Left ventricle myocardium inferior (tissue), 1 donor: Measurements from ENCODE around the gene GFM2. TPM values are rescaled to one million over a fixed set of nuclear protein-coding genes. Genes with fewer than 3 reads are reported as not detected.
A peak's percentile ranks its signal among the peaks of the same experiment; 100 is the strongest.

Experiments used
- DNase-seq: peaks from one replicate; pipeline ENCODE4 v3.0.0-alpha.2; 2020
- H3K27ac ChIP-seq: fragments of 200-600 bp; replicated peaks from 2 replicates; pipeline ENCODE4 v1.8.0; 2021
- H3K27me3 ChIP-seq: fragments of 200-600 bp; 2 replicates; pipeline ENCODE4 v1.8.0; 2021; ENCODE audit warnings: low read depth
- H3K36me3 ChIP-seq: fragments of 200-600 bp; 2 replicates; pipeline ENCODE4 v1.8.0; 2021
- H3K4me1 ChIP-seq: fragments of 200-600 bp; 2 replicates; pipeline ENCODE4 v1.8.0; 2021
- H3K4me3 ChIP-seq: fragments of 200-600 bp; 2 replicates; pipeline ENCODE4 v1.8.0; 2021; ENCODE audit warnings: mild to moderate bottlenecking, moderate library complexity
- H3K9me3 ChIP-seq: fragments of 200-600 bp; replicated peaks from 2 replicates; pipeline ENCODE4 v1.8.0; 2021
- CTCF ChIP-seq: fragments of 200-600 bp; IDR thresholded peaks from 2 replicates; pipeline ENCODE4 v1.8.0; 2021; ENCODE audit warnings: antibody characterized with exemption, mild to moderate bottlenecking, borderline replicate concordance
- intact Hi-C: fragments of 100-400 bp; cut with micrococcal nuclease; formaldehyde crosslinking; loops from one replicate; pipeline ENCODE4 v1.11.0; 2022
- total RNA-seq: library from RNA; stranded (reverse); fragmentation: NEBNext Ultra II Directional; extraction: Animal tissue kit (Norgen Biotek cat#: 25700); gene quantifications from one replicate; pipeline ENCODE4 v1.2.1, GENCODE V29; 2021
- donor health status: DM: no; HTN: yes; CAD: no; lungs with severe emphysema.

The GFM2 gene
- total RNA-seq, 1 donor from 2014 or later = 47.3 TPM

DNA sequence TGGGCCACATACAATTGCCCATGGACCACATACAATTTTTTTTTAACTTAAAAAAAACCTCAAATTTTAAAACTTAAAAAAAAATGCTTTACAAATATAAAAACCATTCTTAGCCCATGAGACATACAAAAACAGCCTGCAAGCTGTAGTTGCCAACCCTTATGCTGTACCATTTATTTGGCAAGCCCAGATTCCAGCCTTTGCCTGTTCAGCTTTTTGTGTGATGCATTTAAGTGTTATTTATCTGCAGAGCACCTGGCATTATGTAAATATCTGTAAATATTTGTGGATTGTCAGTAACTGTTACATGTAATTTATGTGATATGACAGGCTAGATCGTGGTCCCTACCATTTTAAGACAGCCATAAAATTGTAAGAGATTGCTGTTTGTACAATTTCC, 49.3 kb downstream of the GFM2 start:
- DNase-seq = no peak
- peaks cover 91% of the 10 kb centered on the region for H3K36me3 ChIP-seq
- TF ChIP-seq CTCF = no peak
- intact Hi-C loops = no loop called here
- no peaks in the 10 kb centered on the region for H3K27me3 ChIP-seq
- no peaks in the 10 kb centered on the region for H3K9me3 ChIP-seq
- no peak overlapping the region for H3K4me3 ChIP-seq
- H3K4me1 ChIP-seq = no peaks in the 10 kb centered on the region
- no peak overlapping the region for H3K27ac ChIP-seq

DNA sequence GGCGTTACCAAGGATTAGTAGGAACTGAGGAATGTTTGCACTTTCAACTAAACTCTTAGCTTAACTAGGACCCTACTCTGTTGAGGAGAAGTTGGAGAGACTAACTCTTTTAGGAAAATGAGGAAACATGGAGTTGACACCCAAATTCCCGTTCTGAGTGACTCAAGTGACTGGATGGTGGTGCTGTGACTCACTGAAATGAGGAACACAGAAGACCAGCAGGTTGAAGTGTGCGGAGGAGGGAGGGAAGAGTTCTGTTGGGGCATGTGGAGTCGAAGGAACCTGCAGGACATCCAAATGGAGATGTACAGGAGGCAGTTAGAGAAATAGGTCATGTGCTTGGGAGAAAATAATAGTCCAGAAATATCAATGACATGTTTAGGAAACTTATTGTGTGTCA, 73.7 kb downstream of the GFM2 start:
- H3K36me3 ChIP-seq = peaks cover 86% of the 10 kb centered on the region
- H3K4me1 ChIP-seq = no peaks in the 10 kb centered on the region

GRCh38 chr5:74686962-74687751, 79.8 kb downstream of the GFM2 start:
- Histone ChIP-seq H3K9me3 (no peaks in the 10 kb centered on the region), H3K4me1 (peaks cover 33% of the 10 kb centered on the region), H3K27ac (peak overlapping the region; percentile 12), H3K36me3 (peaks cover 31% of the 10 kb centered on the region), H3K27me3 (no peaks in the 10 kb centered on the region), H3K4me3 (peak overlapping the region; percentile 89)
- DNase-seq = no peak
- intact Hi-C loops = no loop called here
- TF ChIP-seq CTCF = no peak

More for the DNA sequence above, 73.7 kb downstream of the GFM2 start:
- TF ChIP-seq CTCF = no peak
- Histone ChIP-seq H3K9me3 (no peaks in the 10 kb centered on the region), H3K4me3 (no peak overlapping the region), H3K27ac (no peak overlapping the region), H3K27me3 (no peaks in the 10 kb centered on the region)
- DNase-seq = no peak
- intact Hi-C loops = no loop called here

DNA sequence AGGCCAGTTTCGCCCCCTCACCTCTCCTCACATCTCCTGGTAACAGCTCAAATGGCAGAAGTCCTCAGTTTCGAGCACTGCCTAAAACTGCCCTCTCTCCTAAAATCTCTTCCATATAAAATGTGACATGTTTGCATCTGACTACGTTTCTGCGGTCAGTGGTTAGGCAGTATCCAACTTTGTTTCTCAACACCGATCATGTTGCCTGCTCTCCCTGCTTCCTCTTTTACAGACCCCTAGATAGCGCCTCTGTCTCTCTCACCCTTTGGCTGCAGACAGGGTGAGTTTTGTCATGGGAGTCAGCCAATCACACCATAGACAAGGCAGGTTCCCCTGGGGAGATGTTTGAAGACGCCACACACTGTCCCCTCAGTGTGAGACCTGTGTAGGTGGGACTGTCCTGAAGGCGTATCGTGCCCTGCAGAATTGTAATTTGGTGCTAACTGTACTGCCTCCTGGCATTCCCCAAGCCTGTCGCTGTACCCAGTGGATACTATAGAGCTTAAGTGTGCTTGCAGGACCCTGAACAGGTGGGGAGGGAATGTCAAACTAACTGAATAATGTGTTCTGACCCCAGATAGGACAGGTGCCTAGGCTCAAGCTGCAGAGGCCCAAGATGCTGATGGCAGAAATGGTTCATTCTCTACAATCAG, 80.8 kb downstream of the GFM2 start:
- Histone ChIP-seq H3K36me3 (peaks cover 20% of the 10 kb centered on the region), H3K4me3 (peak overlapping the region; percentile 89), H3K9me3 (no peaks in the 10 kb centered on the region), H3K4me1 (peaks cover 33% of the 10 kb centered on the region), H3K27me3 (no peaks in the 10 kb centered on the region), H3K27ac (peak overlapping the region; percentile 91)
- TF ChIP-seq CTCF = no peak
- intact Hi-C loops = no loop called here
- no peak for DNase-seq

DNA sequence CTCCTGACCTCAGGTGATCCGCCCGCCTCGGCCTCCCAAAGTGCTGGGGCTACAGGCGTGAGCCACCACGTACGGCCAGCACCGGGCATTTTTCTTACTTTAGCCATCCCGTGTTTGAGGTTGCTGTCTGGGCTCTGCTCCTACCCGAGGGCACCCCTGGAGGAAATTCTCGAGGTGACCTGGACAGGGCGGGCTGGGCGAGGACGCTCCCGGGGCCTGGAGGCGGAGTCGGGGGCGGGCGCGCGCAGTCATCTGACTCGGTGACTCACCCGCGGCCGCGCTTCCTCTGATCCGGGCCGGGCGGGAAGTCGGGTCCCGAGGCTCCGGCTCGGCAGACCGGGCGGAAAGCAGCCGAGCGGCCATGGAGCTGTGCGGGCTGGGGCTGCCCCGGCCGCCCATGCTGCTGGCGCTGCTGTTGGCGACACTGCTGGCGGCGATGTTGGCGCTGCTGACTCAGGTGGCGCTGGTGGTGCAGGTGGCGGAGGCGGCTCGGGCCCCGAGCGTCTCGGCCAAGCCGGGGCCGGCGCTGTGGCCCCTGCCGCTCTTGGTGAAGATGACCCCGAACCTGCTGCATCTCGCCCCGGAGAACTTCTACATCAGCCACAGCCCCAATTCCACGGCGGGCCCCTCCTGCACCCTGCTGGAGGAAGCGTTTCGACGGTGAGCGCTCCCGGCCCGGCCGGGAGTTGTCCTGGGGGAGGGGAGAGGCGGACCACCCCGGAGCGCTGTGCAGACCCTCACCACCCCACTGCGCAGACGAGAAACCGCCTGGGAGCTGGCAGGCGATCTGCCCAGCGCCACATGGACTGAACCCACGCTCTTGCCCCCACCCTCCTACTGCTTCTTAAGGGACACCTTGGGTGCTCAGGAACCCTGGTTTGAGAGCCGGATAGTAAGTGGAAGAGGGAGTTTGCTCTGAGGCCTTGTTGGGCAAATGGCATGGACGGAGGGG, 81.7 kb downstream of the GFM2 start, which contains the start of gene HEXB:
TSS of gene HEXB (plus strand) at position 334 of the 952 bp plus-strand sequence. CDS start at position 362, 28 bp downstream.
- peak; percentile 93 for DNase-seq
- Histone ChIP-seq H3K9me3 (no peaks in the 10 kb centered on the region), H3K4me1 (peaks cover 33% of the 10 kb centered on the region), H3K4me3 (peak within 1 kb of the TSS; percentile 89), H3K27me3 (no peaks in the 10 kb centered on the region), H3K27ac (peak within 1 kb of the TSS; percentile 91), H3K36me3 (peaks cover 11% of the 10 kb centered on the region)
- intact Hi-C loops = no loop called here
- TF ChIP-seq CTCF = no peak
